Measurements from ENCODE around the gene LRRC66.

- no peak for TF ChIP-seq CTCF (IDR thresholded peaks at IDR 0.05)
- no peak for TF ChIP-seq POLR2A (IDR thresholded peaks at IDR 0.05; ENCODE audit: low read depth)
- TF ChIP-seq EP300 (IDR thresholded peaks at IDR 0.05): no peak
- no peak for TF ChIP-seq POLR2AphosphoS5 (IDR thresholded peaks at IDR 0.05)
Observed at GRCh38 chr4:52032005-52032404, 11.8 kb upstream of the LRRC66 start.

Data from esophagus muscularis mucosa (tissue), 4 donors.